Loucy (cell line): ENCODE measurements around the gene NAV2.

Experiments used
- H2AFZ ChIP-seq: fragments of 200-600 bp; sonication (generic); 2 replicates; pipeline ENCODE4 v1.6.0; 2016; ENCODE audit warnings: antibody characterized with exemption, mild to moderate bottlenecking, low read length, moderate library complexity
- H3F3A ChIP-seq: fragments of 200-600 bp; 2 replicates; pipeline ENCODE4 v1.6.0; 2016; ENCODE audit warnings: antibody characterized with exemption, low read depth, mild to moderate bottlenecking
- H3K27me3 ChIP-seq: fragments of 200-600 bp; sonication (generic); 2 replicates; pipeline ENCODE4 v1.6.1; 2014; ENCODE audit warnings: low read length, mild to moderate bottlenecking; ENCODE audit not compliant: insufficient read depth, poor library complexity, severe bottlenecking
- H3K36me3 ChIP-seq: fragments of 200-600 bp; sonication (generic); 2 replicates; pipeline ENCODE4 v1.6.1; 2016; ENCODE audit warnings: low read length; ENCODE audit not compliant: insufficient read depth
- H3K4me1 ChIP-seq: fragments of 200-600 bp; sonication (generic); 2 replicates; pipeline ENCODE4 v1.5.1; 2014; ENCODE audit warnings: low read length, mild to moderate bottlenecking; ENCODE audit not compliant: insufficient read depth, poor library complexity, severe bottlenecking
- H3K4me2 ChIP-seq: fragments of 200-600 bp; sonication (generic); 2 replicates; pipeline ENCODE4 v1.6.0; 2014; ENCODE audit warnings: antibody characterized with exemption, low read length, low read depth, mild to moderate bottlenecking; ENCODE audit not compliant: poor library complexity, severe bottlenecking
- H3K4me3 ChIP-seq: fragments of 200-600 bp; sonication (generic); 2 replicates; pipeline ENCODE4 v1.5.1; 2014; ENCODE audit warnings: low read length, mild to moderate bottlenecking, mixed read lengths; ENCODE audit not compliant: poor library complexity, severe bottlenecking
- H3K79me2 ChIP-seq: fragments of 200-600 bp; sonication (generic); 2 replicates; pipeline ENCODE4 v1.6.1; 2014; ENCODE audit warnings: low read length; ENCODE audit not compliant: insufficient read depth
- H3K9ac ChIP-seq: fragments of 200-600 bp; sonication (generic); 2 replicates; pipeline ENCODE4 v1.6.0; 2014; ENCODE audit warnings: mild to moderate bottlenecking, low read depth, low read length, moderate library complexity; ENCODE audit not compliant: poor library complexity, severe bottlenecking
- H3K9me2 ChIP-seq: fragments of 200-600 bp; sonication (generic); replicated peaks from 2 replicates; pipeline ENCODE4 v1.6.1; 2016; ENCODE audit warnings: low read depth, low read length, mixed read lengths
- H3K9me3 ChIP-seq: fragments of 200-600 bp; sonication (generic); 2 replicates; pipeline ENCODE4 v1.6.1; 2014; ENCODE audit warnings: mild to moderate bottlenecking, antibody characterized with exemption, low read length, low read depth; ENCODE audit not compliant: insufficient read depth
- H4K20me1 ChIP-seq: fragments of 200-600 bp; sonication (generic); 2 replicates; pipeline ENCODE4 v1.6.0; 2014; ENCODE audit warnings: antibody characterized with exemption, low read length, mild to moderate bottlenecking; ENCODE audit not compliant: insufficient read depth, poor library complexity, severe bottlenecking
- EZH2phosphoT487 ChIP-seq: fragments of 200-600 bp; IDR thresholded peaks from 2 replicates; pipeline ENCODE4 v1.6.1; 2018; ENCODE audit warnings: antibody characterized with exemption, mild to moderate bottlenecking, moderate library complexity, borderline replicate concordance
- TF ChIP-seq, protein P1 (sequence below): fragments of 200-600 bp; sonication (generic); conservative IDR thresholded peaks from 2 replicates; pipeline ENCODE4 v1.5.1; 2014; ENCODE audit warnings: mild to moderate bottlenecking, antibody characterized with exemption, low read length

NAV2 gene

DNA sequence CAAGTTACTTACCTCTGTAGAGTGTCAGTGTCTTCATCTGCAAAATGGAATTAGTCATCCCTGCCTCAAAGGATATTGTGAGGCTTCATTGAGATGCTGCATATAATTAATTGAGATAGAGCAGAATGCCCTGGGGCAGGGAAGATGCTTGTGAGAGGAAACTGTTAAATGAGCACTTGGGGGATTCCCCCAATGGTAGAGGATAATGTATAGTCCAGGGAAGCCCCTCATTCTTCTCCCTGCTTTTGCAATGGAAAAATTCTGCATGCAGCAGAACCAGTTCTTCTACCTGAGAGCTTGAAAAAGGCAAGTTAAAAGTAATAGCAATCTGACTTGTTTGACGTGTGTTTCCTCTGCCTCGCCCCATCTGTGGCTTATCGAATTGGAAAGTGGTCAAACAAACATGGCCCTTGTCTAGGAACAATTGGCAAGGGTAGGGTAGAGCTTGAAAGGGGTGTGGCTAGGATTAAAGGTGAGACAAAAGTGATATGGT, 90.9 kb downstream of the NAV2 start:
- TF ChIP-seq EZH2phosphoT487 = no peak
- TF ChIP-seq, protein P1, sequence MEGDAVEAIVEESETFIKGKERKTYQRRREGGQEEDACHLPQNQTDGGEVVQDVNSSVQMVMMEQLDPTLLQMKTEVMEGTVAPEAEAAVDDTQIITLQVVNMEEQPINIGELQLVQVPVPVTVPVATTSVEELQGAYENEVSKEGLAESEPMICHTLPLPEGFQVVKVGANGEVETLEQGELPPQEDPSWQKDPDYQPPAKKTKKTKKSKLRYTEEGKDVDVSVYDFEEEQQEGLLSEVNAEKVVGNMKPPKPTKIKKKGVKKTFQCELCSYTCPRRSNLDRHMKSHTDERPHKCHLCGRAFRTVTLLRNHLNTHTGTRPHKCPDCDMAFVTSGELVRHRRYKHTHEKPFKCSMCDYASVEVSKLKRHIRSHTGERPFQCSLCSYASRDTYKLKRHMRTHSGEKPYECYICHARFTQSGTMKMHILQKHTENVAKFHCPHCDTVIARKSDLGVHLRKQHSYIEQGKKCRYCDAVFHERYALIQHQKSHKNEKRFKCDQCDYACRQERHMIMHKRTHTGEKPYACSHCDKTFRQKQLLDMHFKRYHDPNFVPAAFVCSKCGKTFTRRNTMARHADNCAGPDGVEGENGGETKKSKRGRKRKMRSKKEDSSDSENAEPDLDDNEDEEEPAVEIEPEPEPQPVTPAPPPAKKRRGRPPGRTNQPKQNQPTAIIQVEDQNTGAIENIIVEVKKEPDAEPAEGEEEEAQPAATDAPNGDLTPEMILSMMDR = no peak
- H3K9me3 ChIP-seq = no peaks in the 10 kb centered on the region
- H3K9me2 ChIP-seq = no peaks in the 10 kb centered on the region
- no peaks in the 10 kb centered on the region for H3K79me2 ChIP-seq
- no peaks in the 10 kb centered on the region for H3F3A ChIP-seq
- H3K9ac ChIP-seq = no peak overlapping the region
- no peak overlapping the region for H2AFZ ChIP-seq
- H3K4me1 ChIP-seq = no peaks in the 10 kb centered on the region
- H3K4me2 ChIP-seq = no peak overlapping the region
- no peaks in the 10 kb centered on the region for H3K27me3 ChIP-seq
- no peaks in the 10 kb centered on the region for H4K20me1 ChIP-seq
- H3K4me3 ChIP-seq = no peak overlapping the region
- H3K36me3 ChIP-seq = no peaks in the 10 kb centered on the region

DNA sequence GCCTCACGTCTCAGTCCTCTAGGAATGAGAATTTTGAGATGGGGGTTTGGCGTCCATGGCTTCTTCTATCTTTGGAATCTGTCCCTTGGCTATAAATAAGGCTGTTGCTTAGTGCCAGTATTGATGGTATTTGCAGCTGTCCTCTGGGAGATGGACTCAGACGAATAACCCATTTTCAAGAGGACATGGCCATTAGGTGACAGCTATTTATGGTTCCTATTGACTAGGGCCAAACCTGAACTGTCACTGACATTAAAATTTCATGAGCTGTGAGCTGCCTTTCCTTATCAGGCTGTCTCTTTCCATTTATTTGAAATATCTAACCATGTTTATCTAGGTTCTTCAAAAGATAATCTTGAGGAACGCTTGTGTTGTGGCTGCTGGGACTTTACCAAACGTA, 92.7 kb downstream of the NAV2 start:
- Histone ChIP-seq H3K4me3 (no peak overlapping the region), H3K27me3 (no peaks in the 10 kb centered on the region), H3K4me2 (no peak overlapping the region), H3K4me1 (no peaks in the 10 kb centered on the region), H2AFZ (no peak overlapping the region), H3K79me2 (no peaks in the 10 kb centered on the region), H3F3A (no peaks in the 10 kb centered on the region), H3K9me2 (no peaks in the 10 kb centered on the region), H3K9ac (no peak overlapping the region), H3K9me3 (no peaks in the 10 kb centered on the region), H3K36me3 (no peaks in the 10 kb centered on the region), H4K20me1 (no peaks in the 10 kb centered on the region)
- TF ChIP-seq, protein P1 = no peak
- no peak for TF ChIP-seq EZH2phosphoT487

DNA sequence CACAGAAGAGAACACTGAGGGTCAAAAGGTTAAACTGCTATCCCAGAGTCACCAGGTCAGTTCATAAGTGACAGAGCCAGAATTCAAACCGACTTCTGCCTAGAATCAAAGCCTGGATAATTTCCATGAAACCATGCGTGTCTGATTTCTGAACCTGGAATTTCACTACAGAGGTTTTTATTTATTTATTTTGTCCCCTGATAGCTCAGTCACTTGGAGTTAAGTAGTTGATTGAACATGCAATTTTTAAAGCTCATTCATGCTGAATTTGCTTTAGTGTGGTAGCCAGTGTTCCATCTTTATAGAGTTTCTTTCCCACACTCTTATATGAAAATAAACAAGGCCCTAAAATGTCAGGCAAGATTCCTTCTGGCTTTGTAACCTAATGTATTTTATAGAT, 93.2 kb downstream of the NAV2 start:
- Histone ChIP-seq H3K9me2 (no peaks in the 10 kb centered on the region), H3F3A (no peaks in the 10 kb centered on the region), H3K79me2 (no peaks in the 10 kb centered on the region), H3K4me3 (no peak overlapping the region), H3K27me3 (no peaks in the 10 kb centered on the region), H4K20me1 (no peaks in the 10 kb centered on the region), H3K4me2 (no peak overlapping the region), H3K36me3 (no peaks in the 10 kb centered on the region), H3K9ac (no peak overlapping the region), H3K4me1 (no peaks in the 10 kb centered on the region), H2AFZ (no peak overlapping the region), H3K9me3 (no peaks in the 10 kb centered on the region)
- no peak for TF ChIP-seq EZH2phosphoT487
- TF ChIP-seq, protein P1 = no peak
